GM23248 (cell line): ENCODE results near the gene LSM14A. TPM values are rescaled to one million over a fixed set of nuclear protein-coding genes. Genes with fewer than 3 reads are reported as not detected.

Experiments used
- DNase-seq: peaks from one replicate; pipeline ENCODE4 v3.0.0-alpha.2; 2015
- H2AFZ ChIP-seq: fragments of 200-600 bp; sonication (generic); 2 replicates; pipeline ENCODE4 v1.6.1; 2016; ENCODE audit warnings: antibody characterized with exemption
- H3F3A ChIP-seq: fragments of 200-600 bp; sonication (generic); 2 replicates; pipeline ENCODE4 v1.6.1; 2016; ENCODE audit warnings: mild to moderate bottlenecking, antibody characterized with exemption, mixed run types; ENCODE audit not compliant: insufficient read depth
- H3K27ac ChIP-seq: fragments of 200-600 bp; sonication (generic); 2 replicates; pipeline ENCODE4 v1.5.1; 2016; ENCODE audit warnings: mild to moderate bottlenecking
- H3K27me3 ChIP-seq: fragments of 200-600 bp; sonication (generic); replicated peaks from 2 replicates; pipeline ENCODE4 v1.6.1; 2016; ENCODE audit warnings: mild to moderate bottlenecking; ENCODE audit not compliant: insufficient read depth
- H3K36me3 ChIP-seq: fragments of 200-600 bp; sonication (generic); 2 replicates; pipeline ENCODE4 v1.6.1; 2016; ENCODE audit warnings: low read depth, mild to moderate bottlenecking
- H3K4me1 ChIP-seq: fragments of 200-600 bp; sonication (generic); 2 replicates; pipeline ENCODE4 v1.6.1; 2016; ENCODE audit warnings: mild to moderate bottlenecking; ENCODE audit not compliant: insufficient read depth
- H3K4me2 ChIP-seq: fragments of 200-600 bp; sonication (generic); one replicate; pipeline ENCODE4 v1.6.1; 2016; ENCODE audit warnings: mild to moderate bottlenecking; ENCODE audit not compliant: unreplicated experiment
- H3K4me3 ChIP-seq: fragments of 200-600 bp; sonication (generic); 2 replicates; pipeline ENCODE4 v1.5.1; 2016; ENCODE audit warnings: mild to moderate bottlenecking
- H3K79me2 ChIP-seq: fragments of 200-600 bp; sonication (generic); 2 replicates; pipeline ENCODE4 v1.6.1; 2016; ENCODE audit warnings: mild to moderate bottlenecking; ENCODE audit not compliant: insufficient read depth
- H3K9ac ChIP-seq: fragments of 200-600 bp; sonication (generic); 2 replicates; pipeline ENCODE4 v1.6.1; 2016; ENCODE audit warnings: mild to moderate bottlenecking
- H3K9me2 ChIP-seq: fragments of 200-600 bp; sonication (generic); 2 replicates; pipeline ENCODE4 v1.6.1; 2016; ENCODE audit warnings: mixed run types, mild to moderate bottlenecking, moderate library complexity; ENCODE audit not compliant: insufficient read depth
- H3K9me3 ChIP-seq: fragments of 200-600 bp; sonication (generic); one replicate; pipeline ENCODE4 v1.6.1; 2017; ENCODE audit warnings: low read depth
- H4K20me1 ChIP-seq: fragments of 200-600 bp; sonication (generic); 2 replicates; pipeline ENCODE4 v1.6.0; 2016; ENCODE audit not compliant: insufficient read depth
- EZH2 ChIP-seq: fragments of 200-600 bp; sonication (generic); IDR thresholded peaks from 2 replicates; pipeline ENCODE4 v1.6.1; 2018; ENCODE audit warnings: antibody characterized with exemption, mild to moderate bottlenecking; ENCODE audit not compliant: insufficient read depth, poor library complexity, severe bottlenecking
- EZH2phosphoT487 ChIP-seq: fragments of 200-600 bp; sonication (generic); IDR thresholded peaks from 2 replicates; pipeline ENCODE4 v1.6.1; 2018; ENCODE audit warnings: antibody characterized with exemption, moderate library complexity, mild to moderate bottlenecking, low read depth; ENCODE audit not compliant: insufficient read depth
- WGBS, 2 experiments: methylation state at CpG; one replicate each; pipeline ENCODE4 v1.1.6; 2015 to 2017; ENCODE audit warnings: low lambda C conversion rate in 2 of 2, low coverage in 1 of 2; ENCODE audit errors: missing lambda C conversion rate in 2 of 2; 5-methylcytosine and 5-hydroxymethylcytosine counted together
- in situ Hi-C: fragments of 300-500 bp; cut with MboI; formaldehyde crosslinking; loops from 2 replicates; pipeline ENCODE4 v1.15.0; 2020
- polyA plus RNA-seq: library from polyadenylated mRNA; unstranded; fragments of >200 nt; fragmentation: Nextera tagmentation; extraction: Ambion mirVana; gene quantifications from 2 replicates; pipeline ENCODE4 v1.2.1, GENCODE V29; 2016
- total RNA-seq: library from RNA; depleted of rRNA; stranded (reverse); fragments of >200 nt; shearing (Covaris generic); gene quantifications from 2 replicates; pipeline ENCODE4 v1.2.3, GENCODE V29; 2014; rRNA removed

The LSM14A gene
- 46.4 and 66.1 TPM in 2 replicates for total RNA-seq
- polyA plus RNA-seq, result 71.7 and 75.3 TPM in 2 replicates

GRCh38 chr19:34171877-34172660 is at the start of gene LSM14A:
TSS of gene LSM14A (plus strand) at chr19:34172504. CDS start at chr19:34172643, 139 bp downstream.
- peaks cover 17% of the 10 kb centered on the region for H4K20me1 ChIP-seq
- in situ Hi-C loops, result no loop called here
- peak within 1 kb of the TSS; percentile 88 for H3K4me3 ChIP-seq
- H3K9ac ChIP-seq, result peak within 1 kb of the TSS; percentile 98
- DNase-seq, result peak; percentile 97
- peaks cover 41% of the 10 kb centered on the region for H3K4me1 ChIP-seq
- H3K27me3 ChIP-seq, result no peaks in the 10 kb centered on the region
- 0 to 1% methylated on average over 42 to 70 of the region's 83 CpGs for WGBS, 2 experiments
- no peak for TF ChIP-seq EZH2
- no peak for TF ChIP-seq EZH2phosphoT487
- H3K4me2 ChIP-seq, result peak within 1 kb of the TSS; percentile 99
- peaks cover 30% of the 10 kb centered on the region for H3F3A ChIP-seq
- peaks cover 6% of the 10 kb centered on the region; the same call in 1 of the 2 replicates for H3K36me3 ChIP-seq
- H3K79me2 ChIP-seq, result peaks cover 48% of the 10 kb centered on the region
- no peaks in the 10 kb centered on the region for H3K9me2 ChIP-seq
- H2AFZ ChIP-seq, result peak within 1 kb of the TSS; percentile 88
- H3K9me3 ChIP-seq, result no peaks in the 10 kb centered on the region
- H3K27ac ChIP-seq, result peak within 1 kb of the TSS; percentile 99

- H4K20me1 ChIP-seq, result no peaks in the 10 kb centered on the region
- no peak overlapping the region for H3K4me3 ChIP-seq
- H3K9me3 ChIP-seq, result no peaks in the 10 kb centered on the region
- H3K79me2 ChIP-seq, result no peaks in the 10 kb centered on the region
- H3F3A ChIP-seq, result peaks cover 4% of the 10 kb centered on the region; the same call in 1 of the 2 replicates
- 0 to 6% methylated on average over 1 of the region's 1 CpG for WGBS, 2 experiments
- no peak overlapping the region for H2AFZ ChIP-seq
- H3K9me2 ChIP-seq, result no peaks in the 10 kb centered on the region
- H3K4me2 ChIP-seq, result no peak overlapping the region
- no peak overlapping the region for H3K9ac ChIP-seq
- H3K4me1 ChIP-seq, result peaks cover 6% of the 10 kb centered on the region
- TF ChIP-seq EZH2phosphoT487, result no peak
- TF ChIP-seq EZH2, result no peak
- H3K27me3 ChIP-seq, result no peaks in the 10 kb centered on the region
- no peak overlapping the region for H3K27ac ChIP-seq
- DNase-seq, result no peak
- H3K36me3 ChIP-seq, result no peaks in the 10 kb centered on the region
- in situ Hi-C loops, result no loop called here
These were observed 47.5 kb upstream of the LSM14A start for GRCh38 chr19:34124828-34125227.

- Histone ChIP-seq H3K36me3 (no peaks in the 10 kb centered on the region), H3K79me2 (no peaks in the 10 kb centered on the region), H3K27ac (no peak overlapping the region), H3K4me3 (no peak overlapping the region), H2AFZ (no peak overlapping the region), H3F3A (peaks cover 4% of the 10 kb centered on the region; the same call in 1 of the 2 replicates), H3K4me2 (no peak overlapping the region), H4K20me1 (no peaks in the 10 kb centered on the region), H3K9me2 (no peaks in the 10 kb centered on the region), H3K9me3 (no peaks in the 10 kb centered on the region), H3K4me1 (peaks cover 6% of the 10 kb centered on the region), H3K27me3 (no peaks in the 10 kb centered on the region), H3K9ac (no peak overlapping the region)
- no peak for TF ChIP-seq EZH2
- TF ChIP-seq EZH2phosphoT487, result no peak
- in situ Hi-C loops, result no loop called here
- DNase-seq, result no peak
- WGBS, 2 experiments, result 73 to 80% methylated on average over 8 of the region's 8 CpGs
These were observed 45.3 kb upstream of the LSM14A start for GRCh38 chr19:34126966-34127365.

GRCh38 chr19:34127684-34128189 is 44.6 kb upstream of the LSM14A start:
- Histone ChIP-seq H4K20me1 (no peaks in the 10 kb centered on the region), H3K27me3 (no peaks in the 10 kb centered on the region), H3K9ac (no peak overlapping the region), H3K4me1 (peaks cover 6% of the 10 kb centered on the region), H3K27ac (no peak overlapping the region), H3K4me3 (no peak overlapping the region), H3F3A (peaks cover 4% of the 10 kb centered on the region; the same call in 1 of the 2 replicates), H3K9me3 (no peaks in the 10 kb centered on the region), H3K36me3 (no peaks in the 10 kb centered on the region), H3K9me2 (no peaks in the 10 kb centered on the region), H2AFZ (no peak overlapping the region), H3K79me2 (no peaks in the 10 kb centered on the region), H3K4me2 (no peak overlapping the region)
- TF ChIP-seq EZH2phosphoT487 (no peak), EZH2 (no peak)
- DNase-seq, result no peak
- 87 to 88% methylated on average over 6 of the region's 6 CpGs for WGBS, 2 experiments
- in situ Hi-C loops, result no loop called here
